Measurements from ENCODE around the gene STK38L. TPM values are rescaled to one million over a fixed set of nuclear protein-coding genes. Genes with fewer than 3 reads are reported as not detected.

STK38L gene
- 10 to 100 TPM; 34.2 to 67.7 TPM for total RNA-seq
- long read RNA-seq, full-length matches to known transcripts: 31 of 50 reads
- long read RNA-seq, partial matches to known transcripts: 3 of 50 reads
- long read RNA-seq, other reads (novel, unspliced or antisense): 16 of 50 reads

GRCh38 chr12:27243804-27244688 lies at the start of gene STK38L:
TSS of gene STK38L (plus strand) at chr12:27244286. CDS start at chr12:27297721, 53,435 bp downstream.
- intact Hi-C loops (cut with DNase I, micrococcal nuclease): no loop called here
- ATAC-seq (peak; percentile 95), DNase-seq (peak; percentile 98 to 99)

- DNase-seq (no peak), ATAC-seq (no peak)
- intact Hi-C loops (cut with DNase I, micrococcal nuclease): no loop called here
These were observed 49.4 kb upstream of the STK38L start for GRCh38 chr12:27194644-27195043.

GRCh38 chr12:27198036-27198435 lies 46.0 kb upstream of the STK38L start:
- DNase-seq (no peak), ATAC-seq (no peak)
- intact Hi-C loops (cut with DNase I, micrococcal nuclease): no loop called here

- intact Hi-C loops (cut with DNase I, micrococcal nuclease): no loop called here
- ATAC-seq: no peak
- DNase-seq: peak in 1 of 2 donors; percentile 19
These were observed 44.3 kb upstream of the STK38L start for GRCh38 chr12:27199638-27200300.

GRCh38 chr12:27201169-27201568 lies 42.9 kb upstream of the STK38L start:
- DNase-seq (no peak), ATAC-seq (no peak)

GRCh38 chr12:27206801-27207502 lies 37.1 kb upstream of the STK38L start:
- ATAC-seq (no peak), DNase-seq (no peak)
- intact Hi-C loops (cut with DNase I, micrococcal nuclease): no loop called here

More at GRCh38 chr12:27201169-27201568, 42.9 kb upstream of the STK38L start:
- intact Hi-C loops (cut with DNase I, micrococcal nuclease): no loop called here

GRCh38 chr12:27207615-27208413 lies 36.3 kb upstream of the STK38L start:
- no peak for DNase-seq
- intact Hi-C loops (cut with DNase I, micrococcal nuclease): no loop called here
- no peak for ATAC-seq

- intact Hi-C loops (cut with DNase I, micrococcal nuclease): no loop called here
- DNase-seq (no peak), ATAC-seq (no peak)
These were observed 35.7 kb upstream of the STK38L start for GRCh38 chr12:27208414-27208750.

GRCh38 chr12:27209257-27209910 lies 34.7 kb upstream of the STK38L start:
- DNase-seq (no peak), ATAC-seq (no peak)

GRCh38 chr12:27210187-27210586 lies 33.9 kb upstream of the STK38L start:
- ATAC-seq (no peak), DNase-seq (no peak)
- intact Hi-C loops (cut with DNase I, micrococcal nuclease): no loop called here

More at GRCh38 chr12:27209257-27209910, 34.7 kb upstream of the STK38L start:
- intact Hi-C loops (cut with DNase I, micrococcal nuclease): no loop called here

- intact Hi-C loops (cut with DNase I, micrococcal nuclease): no loop called here
- ATAC-seq: no peak
- DNase-seq: no peak
These were observed 31.2 kb upstream of the STK38L start for GRCh38 chr12:27212861-27213260.

- DNase-seq: no peak
- intact Hi-C loops (cut with DNase I, micrococcal nuclease): no loop called here
- ATAC-seq: peak; percentile 50
These were observed 30.8 kb upstream of the STK38L start for GRCh38 chr12:27213304-27213703.

GRCh38 chr12:27213830-27214787 lies 30.0 kb upstream of the STK38L start:
- ATAC-seq (no peak), DNase-seq (no peak)
- intact Hi-C loops (cut with DNase I, micrococcal nuclease): no loop called here

- DNase-seq: no peak
- no peak for ATAC-seq
- intact Hi-C loops (cut with DNase I, micrococcal nuclease): no loop called here
These were observed 26.5 kb upstream of the STK38L start for GRCh38 chr12:27217590-27217989.

- no peak for DNase-seq
- ATAC-seq: no peak
- intact Hi-C loops (cut with DNase I, micrococcal nuclease): no loop called here
These were observed 24.4 kb upstream of the STK38L start for GRCh38 chr12:27219693-27220054.

- ATAC-seq: no peak
- DNase-seq: no peak
- intact Hi-C loops (cut with DNase I, micrococcal nuclease): no loop called here
These were observed 23.8 kb upstream of the STK38L start for GRCh38 chr12:27220055-27220987.

Measured in left colon (tissue), 2 donors.